Body of pancreas (tissue), 4 donors: Measurements from ENCODE around the gene DRAM1.

Experiments used
- POLR2A ChIP-seq, 3 donors: fragments of 450-650 bp; IDR thresholded peaks; one replicate each; pipeline ENCODE4 v1.6.1; 2016; ENCODE audit warnings: antibody characterized with exemption in 3 of 3, mild to moderate bottlenecking in 2 of 3
- TF ChIP-seq, protein P1 (sequence below), 7 experiments: fragments of 450-650 bp in 4 of 7; fragments of 200-600 bp in 3 of 7; sonication (generic) in 3 of 7; IDR thresholded peaks; one replicate each; pipeline ENCODE4 v1.5.1; 2016 to 2019; ENCODE audit warnings: antibody characterized with exemption in 7 of 7

DNA sequence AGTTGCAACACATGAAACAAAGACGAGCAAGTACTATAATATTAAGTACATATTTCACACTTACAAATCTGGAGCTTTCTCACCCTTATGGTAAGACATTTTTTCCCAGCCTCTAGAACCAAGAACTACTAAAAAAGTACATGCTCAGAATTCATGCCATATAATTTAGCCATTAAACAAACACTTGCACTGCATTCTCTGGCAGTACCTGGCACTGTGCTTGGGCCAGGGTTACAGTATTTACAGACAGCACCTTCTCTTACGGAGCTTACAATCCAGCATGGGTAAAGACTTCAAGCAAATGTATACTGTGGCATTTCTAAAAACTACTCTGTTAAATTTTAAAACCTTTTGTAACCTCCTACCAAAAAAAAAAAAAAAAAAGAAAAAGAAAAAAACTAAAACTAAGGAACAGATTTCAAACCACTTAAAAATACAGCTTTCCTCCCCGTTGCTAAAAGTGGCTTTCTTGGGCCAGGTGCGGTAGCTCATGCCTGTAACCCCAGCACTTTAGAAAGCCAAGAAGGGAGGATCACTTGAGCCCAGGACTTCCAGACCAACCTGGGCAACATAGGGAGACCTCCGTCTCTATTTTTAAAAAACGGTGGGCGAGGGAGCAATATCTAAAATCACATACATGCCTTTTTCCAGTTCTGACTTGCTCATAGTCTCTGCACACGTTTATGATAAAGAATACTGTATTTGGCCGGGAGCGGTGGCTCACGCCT, 47.6 kb upstream of the DRAM1 start:
- TF ChIP-seq, protein P1, sequence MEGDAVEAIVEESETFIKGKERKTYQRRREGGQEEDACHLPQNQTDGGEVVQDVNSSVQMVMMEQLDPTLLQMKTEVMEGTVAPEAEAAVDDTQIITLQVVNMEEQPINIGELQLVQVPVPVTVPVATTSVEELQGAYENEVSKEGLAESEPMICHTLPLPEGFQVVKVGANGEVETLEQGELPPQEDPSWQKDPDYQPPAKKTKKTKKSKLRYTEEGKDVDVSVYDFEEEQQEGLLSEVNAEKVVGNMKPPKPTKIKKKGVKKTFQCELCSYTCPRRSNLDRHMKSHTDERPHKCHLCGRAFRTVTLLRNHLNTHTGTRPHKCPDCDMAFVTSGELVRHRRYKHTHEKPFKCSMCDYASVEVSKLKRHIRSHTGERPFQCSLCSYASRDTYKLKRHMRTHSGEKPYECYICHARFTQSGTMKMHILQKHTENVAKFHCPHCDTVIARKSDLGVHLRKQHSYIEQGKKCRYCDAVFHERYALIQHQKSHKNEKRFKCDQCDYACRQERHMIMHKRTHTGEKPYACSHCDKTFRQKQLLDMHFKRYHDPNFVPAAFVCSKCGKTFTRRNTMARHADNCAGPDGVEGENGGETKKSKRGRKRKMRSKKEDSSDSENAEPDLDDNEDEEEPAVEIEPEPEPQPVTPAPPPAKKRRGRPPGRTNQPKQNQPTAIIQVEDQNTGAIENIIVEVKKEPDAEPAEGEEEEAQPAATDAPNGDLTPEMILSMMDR (IDR thresholded peaks at IDR 0.05) = no peak
- TF ChIP-seq POLR2A (IDR thresholded peaks at IDR 0.05) = no peak
